Skeletal muscle cell (primary cell): ENCODE measurements around the gene CDC42.
"Not testable (repeated sequence)": the region's sequence is repeated elsewhere in the genome, so short reads cannot be mapped to it uniquely, and the experiment has no call there.

Source experiments
- DNase-seq: peaks from one replicate; pipeline ENCODE4 v3.0.0-alpha.2; 2010; ENCODE audit warnings: low read depth
- H3K4me3 ChIP-seq: 2 replicates; pipeline ENCODE4 v1.5.1; 2011; ENCODE audit warnings: low read depth, mild to moderate bottlenecking, control low read depth, low read length, moderate library complexity

CDC42 gene

GRCh38 chr1:22031214-22031962 lies 21.1 kb upstream of the CDC42 start:
- DNase-seq, result no peak
- no peak overlapping the region for H3K4me3 ChIP-seq

DNA sequence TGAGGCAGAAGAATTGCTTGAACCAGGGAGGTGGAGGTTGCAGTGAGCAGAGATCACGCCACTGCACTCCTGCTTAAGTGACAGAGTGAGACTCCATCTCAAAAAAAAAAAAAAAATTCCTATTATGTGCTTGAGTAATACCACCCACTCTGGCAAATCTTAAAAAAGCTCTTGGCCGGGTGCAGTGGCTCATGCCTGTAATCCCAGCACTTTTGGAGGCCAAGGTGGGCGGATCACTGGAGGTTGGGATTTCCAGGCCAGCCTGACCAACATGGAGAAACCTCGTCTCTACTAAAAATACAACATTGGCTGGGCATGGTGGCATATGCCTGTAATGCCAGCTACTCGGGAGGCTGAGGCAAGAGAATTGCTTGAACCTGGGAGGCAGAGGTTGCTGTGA lies 17.7 kb upstream of the CDC42 start:
- DNase-seq, H3K4me3 ChIP-seq: not testable (repeated sequence)

- no peak overlapping the region for H3K4me3 ChIP-seq
- DNase-seq, result no peak
Measured at GRCh38 chr1:22037520-22037919, 15.0 kb upstream of the CDC42 start.

- H3K4me3 ChIP-seq, result no peak overlapping the region
- no peak for DNase-seq
Measured at GRCh38 chr1:22038036-22038435, 14.5 kb upstream of the CDC42 start.

DNA sequence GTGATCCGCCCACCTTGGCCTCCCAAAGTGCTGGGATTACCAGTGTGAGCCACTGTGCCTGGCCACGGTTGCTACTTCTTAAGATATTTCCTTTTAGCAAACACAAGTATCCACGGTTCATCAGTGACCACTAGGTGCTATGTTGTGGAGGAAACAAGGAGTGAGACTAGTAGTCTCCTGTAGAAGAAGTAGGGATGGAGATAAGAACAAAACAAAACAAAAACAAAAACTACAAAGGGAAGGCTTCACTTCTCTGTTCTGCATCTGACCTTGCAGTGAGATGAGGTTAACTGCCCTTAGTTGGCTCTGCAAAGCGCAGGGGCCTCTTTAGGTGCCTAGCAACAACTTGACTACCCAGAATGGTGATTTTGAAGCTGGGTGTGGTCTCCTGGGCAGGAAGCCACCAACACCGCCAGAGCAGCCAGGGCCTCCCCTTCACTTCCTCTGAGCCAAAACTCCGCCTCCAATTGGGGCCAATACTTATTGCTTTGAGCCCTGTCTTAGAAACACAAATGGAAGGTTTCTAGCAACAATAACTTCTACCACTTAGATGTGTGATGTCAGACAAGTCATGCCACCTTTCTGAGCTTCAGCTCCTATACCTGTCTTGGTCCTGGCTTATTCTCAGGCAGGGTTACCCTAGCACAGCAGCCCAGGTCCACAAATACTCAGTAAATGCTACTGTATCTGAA lies 12.8 kb upstream of the CDC42 start:
- DNase-seq, result no peak
- no peak overlapping the region for H3K4me3 ChIP-seq

DNA sequence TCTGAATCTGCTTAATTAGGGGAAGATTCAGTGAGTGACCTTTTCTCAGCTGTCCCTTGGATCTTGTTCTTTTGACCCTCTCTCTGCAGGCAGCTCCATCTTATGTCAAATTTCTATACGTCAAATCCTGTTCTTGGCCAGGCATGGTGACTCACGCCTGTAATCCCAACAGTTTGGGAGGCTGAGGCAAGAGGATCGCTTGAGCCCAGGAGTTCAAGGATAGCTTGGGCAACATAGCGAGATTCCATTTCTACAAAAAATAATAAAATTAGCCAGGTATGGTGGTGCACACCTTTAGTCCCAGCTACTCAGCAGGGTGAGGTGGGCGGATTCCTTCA lies 12.3 kb upstream of the CDC42 start:
- DNase-seq, result no peak
- H3K4me3 ChIP-seq, result no peak overlapping the region

DNA sequence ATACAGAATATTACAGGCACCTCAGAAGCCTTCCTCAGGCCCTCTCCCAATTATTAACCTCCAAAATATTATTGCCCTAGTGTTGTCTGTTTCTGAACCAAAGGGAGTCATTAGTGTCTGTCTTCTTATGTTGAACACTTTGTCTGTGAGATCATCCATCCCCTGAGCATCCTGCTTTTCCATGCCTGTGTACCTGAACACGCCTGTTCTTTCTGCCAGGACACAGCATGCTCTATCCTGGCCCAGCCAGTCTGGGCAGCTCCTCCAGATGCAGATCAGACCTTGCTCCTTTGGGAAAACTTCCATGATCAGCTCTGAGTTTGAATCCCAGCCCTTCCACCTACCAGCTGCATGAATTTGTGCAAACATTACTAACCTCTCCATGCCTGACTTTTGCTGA lies 11.0 kb upstream of the CDC42 start:
- DNase-seq, result no peak
- H3K4me3 ChIP-seq, result no peak overlapping the region

GRCh38 chr1:22043198-22043769 lies 9.2 kb upstream of the CDC42 start:
- H3K4me3 ChIP-seq, result no peak overlapping the region
- DNase-seq, result no peak

GRCh38 chr1:22044690-22045420 lies 7.7 kb upstream of the CDC42 start:
- DNase-seq, result peak; percentile 76

GRCh38 chr1:22045604-22046228 lies 6.8 kb upstream of the CDC42 start:
- no peak for DNase-seq
- H3K4me3 ChIP-seq, result no peak overlapping the region

More at GRCh38 chr1:22044690-22045420, 7.7 kb upstream of the CDC42 start:
- H3K4me3 ChIP-seq, result no peak overlapping the region

DNA sequence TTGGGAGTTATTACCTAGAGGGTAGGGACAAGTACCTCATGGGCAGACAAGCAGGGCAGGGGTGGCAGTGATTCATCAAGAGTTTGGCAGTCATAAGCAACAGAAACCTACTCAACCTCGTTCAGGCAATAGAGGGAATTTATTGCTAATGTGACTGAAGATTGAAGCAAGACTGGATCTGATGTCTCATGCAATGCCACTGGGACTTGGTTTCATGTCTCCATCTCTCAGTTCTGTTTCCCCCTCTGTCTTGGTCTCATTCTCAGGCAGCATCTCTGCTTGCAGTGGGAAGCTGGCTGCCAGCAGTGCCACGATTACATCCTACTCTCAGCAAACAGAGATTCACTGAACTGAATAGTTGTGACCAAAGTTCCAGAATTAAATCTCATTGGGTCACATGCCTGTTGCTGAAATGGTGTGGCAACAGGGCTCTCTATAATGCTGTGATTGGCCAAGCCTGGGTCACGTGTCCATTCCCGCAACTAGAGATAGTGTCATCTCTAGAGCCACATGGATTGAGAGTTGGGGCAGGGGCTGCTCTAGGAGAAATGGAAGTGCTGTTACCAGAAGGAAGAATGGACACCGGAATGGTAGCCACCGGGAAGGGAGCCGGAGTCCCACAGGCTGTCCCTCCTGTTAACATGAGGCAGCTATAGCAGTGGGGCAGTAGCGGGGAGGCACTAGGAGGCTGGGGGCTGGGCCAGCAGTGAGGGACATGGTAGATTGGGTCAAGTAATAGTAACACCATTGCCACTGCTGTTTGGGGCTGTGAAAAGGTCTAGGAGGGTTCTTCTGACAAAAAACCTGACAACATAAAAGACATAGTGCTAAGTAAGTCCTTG lies 3.9 kb upstream of the CDC42 start:
- DNase-seq, result no peak
- H3K4me3 ChIP-seq, result no peak overlapping the region

DNA sequence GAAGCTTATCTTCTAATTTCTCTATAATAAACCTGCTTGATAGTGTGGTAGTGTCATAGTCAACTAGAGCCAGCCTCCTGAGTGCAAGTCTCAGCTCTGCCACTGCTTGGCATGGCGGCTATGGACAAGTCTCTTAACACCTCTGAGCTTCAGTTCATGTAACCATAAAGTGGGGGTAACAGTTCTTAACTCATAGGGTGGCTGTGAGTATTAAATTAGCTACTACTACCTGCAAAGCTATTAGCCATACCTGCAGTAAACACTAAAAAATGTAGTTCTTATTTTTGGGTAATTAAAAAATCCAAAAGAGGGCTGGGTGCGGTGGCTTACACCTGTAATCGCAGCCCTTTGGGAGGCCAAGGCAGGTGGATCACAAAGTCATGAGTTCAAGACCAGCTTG lies 2.2 kb upstream of the CDC42 start:
- H3K4me3 ChIP-seq, result no peak overlapping the region
- DNase-seq, result no peak

DNA sequence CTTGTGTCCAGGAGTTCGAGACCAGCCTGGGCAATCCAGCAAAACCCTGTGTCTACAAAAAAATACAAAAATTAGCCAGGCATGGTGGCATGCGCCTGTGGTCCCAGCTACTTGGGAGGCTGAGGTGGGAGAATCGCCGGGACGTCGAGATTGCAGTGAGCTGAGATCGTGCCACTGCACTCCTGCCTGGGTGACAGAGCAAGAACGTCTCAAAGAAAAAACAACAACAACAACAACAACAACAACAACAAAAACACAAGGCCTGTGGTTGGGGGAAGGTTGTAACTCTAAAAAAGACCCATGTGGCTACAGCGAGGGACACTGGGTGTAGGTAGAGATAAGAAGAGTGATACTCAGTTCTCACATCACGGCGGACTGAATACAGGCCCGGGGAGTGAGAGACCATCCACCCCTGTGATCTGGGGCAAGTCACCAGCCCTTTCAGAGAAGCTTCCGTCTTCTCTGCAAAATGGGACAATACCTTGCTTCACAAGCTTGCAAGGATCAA lies 848 bp upstream of the CDC42 start:
- no peak for DNase-seq
- H3K4me3 ChIP-seq, result no peak overlapping the region

GRCh38 chr1:22053017-22053860 lies 730 bp downstream of the CDC42 start:
- H3K4me3 ChIP-seq, result peak overlapping the region; percentile 82
- no peak for DNase-seq

GRCh38 chr1:22053861-22054770 lies 1.6 kb downstream of the CDC42 start:
- DNase-seq, result no peak
- peak overlapping the region; percentile 82 for H3K4me3 ChIP-seq

DNA sequence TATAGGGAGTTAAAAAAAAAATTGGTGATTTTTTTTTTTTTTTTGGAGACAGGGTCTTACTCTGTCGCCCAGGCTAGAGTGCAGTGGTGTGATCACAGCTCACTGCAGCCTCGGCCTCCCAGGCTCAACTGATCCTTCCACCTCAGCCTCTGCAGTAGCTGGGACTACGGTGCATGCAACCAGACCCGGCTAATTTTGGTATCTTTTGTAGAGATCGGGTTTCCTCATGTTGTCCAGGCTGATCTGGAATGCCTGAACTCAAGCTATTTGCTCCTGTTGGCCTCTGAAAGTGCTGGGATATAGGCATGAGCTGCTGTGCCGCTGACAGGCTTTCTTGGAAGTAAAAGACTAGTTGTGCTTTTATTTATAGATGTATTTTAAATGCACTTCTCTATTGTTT lies 3.0 kb downstream of the CDC42 start:
- H3K4me3 ChIP-seq, result no peak overlapping the region
- DNase-seq, result no peak

- H3K4me3 ChIP-seq, result no peak overlapping the region
- no peak for DNase-seq
Measured at GRCh38 chr1:22056043-22056442, 3.5 kb downstream of the CDC42 start.
